Bronchial epithelial cell (primary cell): ENCODE results near the gene SERINC1. TPM values are rescaled to one million over a fixed set of nuclear protein-coding genes. Genes with fewer than 3 reads are reported as not detected.
"Not testable (repeated sequence)": the region's sequence is repeated elsewhere in the genome, so short reads cannot be mapped to it uniquely, and the experiment has no call there.

ENCODE experiments used
- DNase-seq: peaks from one replicate; pipeline ENCODE4 v3.0.0-alpha.2; 2010; ENCODE audit warnings: low read depth
- FAIRE-seq: peaks from 2 replicates; lab custom pipeline; 2011; peaks lifted over from hg19 to GRCh38; lab: Jason Lieb, UNC
- H3K27me3 ChIP-seq: 2 replicates; pipeline ENCODE4 v1.5.1; 2011; ENCODE audit warnings: low read length; ENCODE audit not compliant: control insufficient read depth, insufficient read depth
- H3K36me3 ChIP-seq: 2 replicates; pipeline ENCODE4 v1.5.1; 2011; ENCODE audit warnings: low read length; ENCODE audit not compliant: control insufficient read depth, insufficient read depth
- H3K4me3 ChIP-seq: 2 replicates; pipeline ENCODE4 v1.5.1; 2011; ENCODE audit warnings: mild to moderate bottlenecking, low read depth, low read length, control low read depth
- total RNA-seq: library from RNA; depleted of rRNA; stranded (reverse); fragments of >200 nt; gene quantifications from 2 replicates; pipeline ENCODE4 v1.2.1, GENCODE V29; 2014
- TF ChIP-seq, protein P1 (sequence below): IDR thresholded peaks from 2 replicates; pipeline ENCODE4 v1.5.1; 2011; ENCODE audit warnings: mild to moderate bottlenecking, moderate library complexity, low read length, control low read depth, inconsistent platforms; ENCODE audit not compliant: insufficient read depth, severe bottlenecking

The SERINC1 gene
- 205 and 208 TPM in 2 replicates for total RNA-seq

DNA sequence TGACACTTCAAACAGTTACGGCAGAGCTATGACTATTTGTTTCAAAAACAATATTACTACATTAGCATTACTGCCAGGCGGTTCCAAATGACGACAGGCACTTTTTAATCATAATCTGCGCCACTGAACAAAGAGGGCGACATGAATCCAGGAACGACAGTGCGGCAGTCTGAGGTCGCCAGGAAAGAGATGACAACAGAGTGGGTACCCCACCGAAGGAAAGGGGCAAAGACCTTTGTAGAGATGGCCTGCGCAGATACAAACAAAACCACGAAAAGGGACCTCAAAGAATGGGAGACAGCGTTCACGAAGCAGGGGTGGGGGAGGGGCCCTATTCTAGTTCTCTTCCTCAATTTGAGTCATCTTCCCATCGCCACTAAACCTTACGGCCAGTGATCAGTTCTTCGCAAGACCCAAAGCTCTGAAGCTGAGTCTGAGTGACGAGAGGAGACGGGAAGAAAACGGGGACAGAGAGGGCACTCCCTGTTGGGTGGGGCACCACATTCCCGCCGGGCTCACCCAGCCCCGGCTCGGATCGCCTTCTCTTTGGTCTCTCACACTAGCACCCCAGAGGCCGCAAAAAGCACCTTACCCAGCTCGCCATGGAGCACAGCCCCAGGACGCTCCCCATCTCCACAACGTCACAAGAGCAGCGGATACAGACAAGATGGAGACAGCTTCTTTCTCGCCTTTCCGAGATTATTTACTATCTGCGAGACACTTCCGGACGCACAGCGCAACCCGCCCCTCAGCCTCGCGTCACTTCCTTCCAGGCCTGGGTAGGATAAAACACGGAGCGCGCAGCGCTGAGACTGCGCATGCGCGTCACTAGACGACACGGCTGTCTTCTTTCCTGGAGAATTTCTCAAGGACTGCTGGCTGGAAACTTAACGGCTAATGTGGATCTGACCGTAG lies at the start of gene SERINC1:
TSS of gene SERINC1 (minus strand) at position 701 of the 915 bp plus-strand sequence. CDS start at position 631, 70 bp downstream.
- Histone ChIP-seq H3K36me3 (no peaks in the 10 kb centered on the region), H3K4me3 (peak within 1 kb of the TSS; percentile 62), H3K27me3 (no peaks in the 10 kb centered on the region)
- DNase-seq (peak; percentile 92), FAIRE-seq (peak; percentile 92)
- TF ChIP-seq, protein P1, sequence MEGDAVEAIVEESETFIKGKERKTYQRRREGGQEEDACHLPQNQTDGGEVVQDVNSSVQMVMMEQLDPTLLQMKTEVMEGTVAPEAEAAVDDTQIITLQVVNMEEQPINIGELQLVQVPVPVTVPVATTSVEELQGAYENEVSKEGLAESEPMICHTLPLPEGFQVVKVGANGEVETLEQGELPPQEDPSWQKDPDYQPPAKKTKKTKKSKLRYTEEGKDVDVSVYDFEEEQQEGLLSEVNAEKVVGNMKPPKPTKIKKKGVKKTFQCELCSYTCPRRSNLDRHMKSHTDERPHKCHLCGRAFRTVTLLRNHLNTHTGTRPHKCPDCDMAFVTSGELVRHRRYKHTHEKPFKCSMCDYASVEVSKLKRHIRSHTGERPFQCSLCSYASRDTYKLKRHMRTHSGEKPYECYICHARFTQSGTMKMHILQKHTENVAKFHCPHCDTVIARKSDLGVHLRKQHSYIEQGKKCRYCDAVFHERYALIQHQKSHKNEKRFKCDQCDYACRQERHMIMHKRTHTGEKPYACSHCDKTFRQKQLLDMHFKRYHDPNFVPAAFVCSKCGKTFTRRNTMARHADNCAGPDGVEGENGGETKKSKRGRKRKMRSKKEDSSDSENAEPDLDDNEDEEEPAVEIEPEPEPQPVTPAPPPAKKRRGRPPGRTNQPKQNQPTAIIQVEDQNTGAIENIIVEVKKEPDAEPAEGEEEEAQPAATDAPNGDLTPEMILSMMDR: no peak

- FAIRE-seq (no peak), DNase-seq (no peak)
These were observed 39.8 kb upstream of the SERINC1 start for GRCh38 chr6:122511193-122511924.

GRCh38 chr6:122505170-122505569 lies 33.6 kb upstream of the SERINC1 start:
- not testable (repeated sequence) for DNase-seq, H3K27me3 ChIP-seq, FAIRE-seq, H3K4me3 ChIP-seq, H3K36me3 ChIP-seq

More at GRCh38 chr6:122511193-122511924, 39.8 kb upstream of the SERINC1 start:
- Histone ChIP-seq H3K27me3 (no peaks in the 10 kb centered on the region), H3K36me3 (no peaks in the 10 kb centered on the region), H3K4me3 (no peak overlapping the region)
- TF ChIP-seq, protein P1: no peak

DNA sequence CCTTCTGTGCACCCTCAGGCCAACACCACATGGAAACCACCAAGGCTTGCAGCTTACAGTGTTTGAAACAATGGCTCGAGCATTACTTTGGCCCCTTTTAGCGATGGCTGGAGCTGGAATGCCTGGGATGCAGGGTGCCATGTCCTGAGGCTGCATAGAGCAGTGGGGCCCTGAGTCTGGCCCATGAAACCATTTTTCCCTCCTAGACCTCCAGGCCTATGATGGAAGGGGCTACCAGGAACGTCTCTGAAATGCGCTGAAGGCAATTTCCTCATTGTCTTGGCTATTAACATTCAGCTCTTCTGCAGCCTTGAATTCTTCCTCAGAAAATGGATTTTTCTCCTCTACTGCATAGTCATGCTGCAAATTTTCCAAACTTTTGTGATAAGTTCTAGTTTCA lies 29.9 kb upstream of the SERINC1 start:
- DNase-seq (no peak), FAIRE-seq (no peak)
- no peaks in the 10 kb centered on the region for H3K36me3 ChIP-seq
- no peak overlapping the region for H3K4me3 ChIP-seq
- TF ChIP-seq, protein P1: no peak
- H3K27me3 ChIP-seq: no peaks in the 10 kb centered on the region

- Histone ChIP-seq H3K4me3 (no peak overlapping the region), H3K36me3 (no peaks in the 10 kb centered on the region), H3K27me3 (no peaks in the 10 kb centered on the region)
- DNase-seq (no peak), FAIRE-seq (no peak)
- TF ChIP-seq, protein P1: no peak
These were observed 24.0 kb upstream of the SERINC1 start for GRCh38 chr6:122495612-122496011.

DNA sequence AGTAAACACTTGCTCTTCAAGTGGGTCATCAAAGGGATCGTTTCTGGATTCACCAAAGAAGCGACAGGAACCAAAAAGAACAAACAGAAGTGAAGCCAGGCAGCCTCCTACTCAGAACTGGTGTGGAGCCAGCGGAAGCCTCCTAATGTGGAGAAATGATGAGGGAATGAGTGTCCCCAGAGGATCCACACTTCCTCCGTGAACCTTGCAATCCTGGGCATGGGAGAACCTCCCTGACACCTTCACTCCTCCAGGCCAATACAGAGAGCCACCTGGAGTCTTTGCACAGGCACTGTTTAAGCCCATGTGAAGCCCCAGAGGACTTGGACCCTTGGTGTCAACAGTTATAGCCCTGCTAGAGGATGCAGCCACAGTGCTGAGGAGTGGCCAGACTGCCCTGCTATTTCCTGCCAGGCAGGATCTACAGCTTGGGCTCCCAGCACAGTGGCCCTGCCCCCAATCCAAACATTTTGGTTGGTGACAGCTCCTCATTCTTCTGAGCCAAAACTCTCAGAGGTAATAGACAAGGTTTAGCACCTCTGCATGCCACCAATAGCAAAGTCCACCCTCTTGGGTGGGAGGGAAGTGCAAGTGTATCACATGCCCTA lies 23.2 kb upstream of the SERINC1 start:
- DNase-seq (peak; percentile 16), FAIRE-seq (peak; percentile 50)

More for the DNA sequence above, 23.2 kb upstream of the SERINC1 start:
- no peaks in the 10 kb centered on the region for H3K27me3 ChIP-seq
- no peak overlapping the region for H3K4me3 ChIP-seq
- H3K36me3 ChIP-seq: no peaks in the 10 kb centered on the region
- TF ChIP-seq, protein P1: no peak
